HG02884 (cell line): ENCODE data around the gene PRKAG2.
"Not testable (repeated sequence)": the region's sequence is repeated elsewhere in the genome, so short reads cannot be mapped to it uniquely, and the experiment has no call there.

Experiments
- ATAC-seq: cut with Tn5 transposase; IDR thresholded peaks from one replicate; pipeline ENCODE4 v1.9.1; 2021; ENCODE audit warnings: mild to moderate bottlenecking, moderate library complexity; ENCODE audit not compliant: unreplicated experiment

Gene PRKAG2

GRCh38 chr7:151541709-151542499 is 335.0 kb downstream of the PRKAG2 start:
- no peak for ATAC-seq

- no peak for ATAC-seq
These were observed 336.8 kb downstream of the PRKAG2 start for GRCh38 chr7:151540146-151540545.

- ATAC-seq = peak; percentile 73
These were observed 337.7 kb downstream of the PRKAG2 start for GRCh38 chr7:151539088-151539671.

GRCh38 chr7:151537818-151538561 is 338.9 kb downstream of the PRKAG2 start:
- ATAC-seq = no peak

GRCh38 chr7:151536178-151536577 is 340.7 kb downstream of the PRKAG2 start:
- ATAC-seq = not testable (repeated sequence)

- ATAC-seq = no peak
These were observed 347.1 kb downstream of the PRKAG2 start for GRCh38 chr7:151529842-151530241.

GRCh38 chr7:151524845-151525244 is 352.1 kb downstream of the PRKAG2 start:
- no peak for ATAC-seq

- no peak for ATAC-seq
These were observed 352.6 kb downstream of the PRKAG2 start for GRCh38 chr7:151524331-151524730.

GRCh38 chr7:151520419-151521261 is 356.3 kb downstream of the PRKAG2 start:
- ATAC-seq = no peak

- peak; percentile 76 for ATAC-seq
These were observed 357.0 kb downstream of the PRKAG2 start, which contains the start of gene RHEB for GRCh38 chr7:151519765-151520418. TSS of gene RHEB (minus strand) at chr7:151519895. CDS start at chr7:151519511, 384 bp downstream.

GRCh38 chr7:151518947-151519764 is 357.8 kb downstream of the PRKAG2 start:
- ATAC-seq = peak; percentile 41

- no peak for ATAC-seq
These were observed 358.6 kb downstream of the PRKAG2 start for GRCh38 chr7:151518105-151518946.

GRCh38 chr7:151517601-151518104 is 359.3 kb downstream of the PRKAG2 start:
- no peak for ATAC-seq

- no peak for ATAC-seq
These were observed 361.7 kb downstream of the PRKAG2 start for GRCh38 chr7:151515276-151515565.

GRCh38 chr7:151514461-151515275 is 362.2 kb downstream of the PRKAG2 start:
- ATAC-seq = no peak

GRCh38 chr7:151513133-151513532 is 363.8 kb downstream of the PRKAG2 start:
- no peak for ATAC-seq

- no peak for ATAC-seq
These were observed 364.6 kb downstream of the PRKAG2 start for GRCh38 chr7:151512353-151512752.

- no peak for ATAC-seq
These were observed 365.0 kb downstream of the PRKAG2 start for GRCh38 chr7:151511946-151512345.
